Upper lobe of left lung (tissue), 4 donors: ENCODE data around the gene ZNF423.

Source experiments
- POLR2AphosphoS5 ChIP-seq, 2 donors: sonication (generic); formaldehyde crosslinking; IDR thresholded peaks; one replicate each; pipeline ENCODE4 v1.5.1; 2017; ENCODE audit warnings: antibody characterized with exemption in 2 of 2
- TF ChIP-seq, protein P1 (sequence below), 6 experiments: fragments of 450-650 bp in 4 of 6; fragments of 200-600 bp in 2 of 6; sonication (generic) in 2 of 6; IDR thresholded peaks; one replicate each; pipeline ENCODE4 v1.5.1; 2016 to 2019; ENCODE audit warnings: antibody characterized with exemption in 6 of 6

DNA sequence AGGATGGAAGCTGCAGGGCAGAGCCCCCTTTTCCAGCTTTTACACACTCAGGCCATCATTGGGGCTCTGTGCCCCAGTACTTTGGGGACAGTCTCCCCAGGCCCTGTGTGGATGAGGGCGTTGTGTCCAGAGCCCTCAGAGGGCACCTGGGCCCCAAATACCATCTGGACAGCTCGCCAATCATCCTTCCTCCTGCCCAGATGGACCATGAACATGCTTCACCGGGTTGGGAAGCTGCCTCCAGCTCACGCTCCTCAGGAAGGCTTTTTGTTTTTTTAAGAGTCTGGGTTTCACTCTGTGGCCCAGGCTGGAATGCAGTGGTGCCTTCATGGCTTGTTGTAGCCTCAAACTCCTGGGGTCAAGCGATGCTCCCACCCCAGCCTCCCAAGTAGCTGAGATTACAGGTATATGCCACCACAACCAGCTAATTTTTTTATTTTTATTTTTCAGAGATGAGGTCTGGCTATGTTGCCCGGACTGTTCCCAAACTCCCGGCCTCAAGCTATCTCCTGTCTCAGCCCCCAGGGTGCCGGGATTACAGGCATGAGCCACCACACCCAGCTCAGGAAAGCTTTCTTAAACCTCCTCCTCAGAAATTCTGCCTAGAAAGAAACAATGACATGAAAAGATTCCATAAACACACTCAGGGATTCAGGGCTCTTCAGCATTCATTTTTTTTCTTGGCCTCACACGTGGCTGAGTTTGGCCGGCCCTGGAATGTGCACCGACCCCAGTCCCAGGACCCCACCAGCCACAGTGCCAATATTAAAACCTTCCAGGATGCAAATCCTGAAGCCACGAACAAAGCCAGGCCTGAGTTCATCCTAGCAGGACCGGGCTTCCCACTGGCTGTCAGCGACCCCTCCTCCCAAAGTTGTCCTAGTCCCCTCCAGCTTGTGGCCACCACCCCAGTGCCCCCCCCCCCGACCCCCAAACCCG is 27.4 kb upstream of the ZNF423 start:
- TF ChIP-seq POLR2AphosphoS5 (IDR thresholded peaks at IDR 0.05): no peak
- TF ChIP-seq, protein P1, sequence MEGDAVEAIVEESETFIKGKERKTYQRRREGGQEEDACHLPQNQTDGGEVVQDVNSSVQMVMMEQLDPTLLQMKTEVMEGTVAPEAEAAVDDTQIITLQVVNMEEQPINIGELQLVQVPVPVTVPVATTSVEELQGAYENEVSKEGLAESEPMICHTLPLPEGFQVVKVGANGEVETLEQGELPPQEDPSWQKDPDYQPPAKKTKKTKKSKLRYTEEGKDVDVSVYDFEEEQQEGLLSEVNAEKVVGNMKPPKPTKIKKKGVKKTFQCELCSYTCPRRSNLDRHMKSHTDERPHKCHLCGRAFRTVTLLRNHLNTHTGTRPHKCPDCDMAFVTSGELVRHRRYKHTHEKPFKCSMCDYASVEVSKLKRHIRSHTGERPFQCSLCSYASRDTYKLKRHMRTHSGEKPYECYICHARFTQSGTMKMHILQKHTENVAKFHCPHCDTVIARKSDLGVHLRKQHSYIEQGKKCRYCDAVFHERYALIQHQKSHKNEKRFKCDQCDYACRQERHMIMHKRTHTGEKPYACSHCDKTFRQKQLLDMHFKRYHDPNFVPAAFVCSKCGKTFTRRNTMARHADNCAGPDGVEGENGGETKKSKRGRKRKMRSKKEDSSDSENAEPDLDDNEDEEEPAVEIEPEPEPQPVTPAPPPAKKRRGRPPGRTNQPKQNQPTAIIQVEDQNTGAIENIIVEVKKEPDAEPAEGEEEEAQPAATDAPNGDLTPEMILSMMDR (IDR thresholded peaks at IDR 0.05): no peak
